Tibial nerve (tissue), 4 donors: ENCODE measurements around the gene PHACTR1. TPM values are rescaled to one million over a fixed set of nuclear protein-coding genes. Genes with fewer than 3 reads are reported as not detected.
A peak's percentile ranks its signal among the peaks of the same experiment; 100 is the strongest.
"Not testable (repeated sequence)": the region's sequence is repeated elsewhere in the genome, so short reads cannot be mapped to it uniquely, and the experiment has no call there.

Source experiments
- DNase-seq, 2 donors: peaks; one replicate each; pipeline ENCODE4 v3.0.0-alpha.2; 2019; ENCODE audit warnings: low spot score in 2 of 2
- H3K27ac ChIP-seq, 4 donors: fragments of 200-600 bp; sonication (generic) in 3 of 4; one replicate each; pipeline ENCODE4 v1.5.1; 2017 to 2019; ENCODE audit warnings: mild to moderate bottlenecking in 1 of 4
- H3K27me3 ChIP-seq, 2 donors: fragments of 200-600 bp; sonication (generic) in 1 of 2; one replicate each; pipeline versions ENCODE4 v1.5.1 to v1.6.0; 2017 to 2019
- H3K36me3 ChIP-seq, 3 donors: fragments of 200-600 bp; sonication (generic); one replicate each; pipeline ENCODE4 v1.5.1; 2018 to 2019
- H3K4me1 ChIP-seq, 4 donors: fragments of 200-600 bp; sonication (generic) in 3 of 4; one replicate each; pipeline ENCODE4 v1.5.1; 2017 to 2019
- H3K4me3 ChIP-seq, 4 donors: fragments of 200-600 bp; sonication (generic) in 3 of 4; one replicate each; pipeline ENCODE4 v1.5.1; 2017 to 2019; ENCODE audit warnings: mild to moderate bottlenecking in 1 of 4, moderate library complexity in 1 of 4
- H3K9me3 ChIP-seq, 4 donors: fragments of 200-600 bp; sonication (generic) in 3 of 4; one replicate each; pipeline ENCODE4 v1.5.1; 2017 to 2019
- CTCF ChIP-seq, 5 experiments: fragments of 200-600 bp in 3 of 5; fragments of 450-650 bp in 2 of 5; sonication (generic) in 3 of 5; IDR thresholded peaks; one replicate each; pipeline ENCODE4 v1.5.1; 2016 to 2019; ENCODE audit warnings: antibody characterized with exemption in 5 of 5, mild to moderate bottlenecking in 3 of 5, moderate library complexity in 2 of 5
- EP300 ChIP-seq, 2 donors: sonication (generic); formaldehyde crosslinking; IDR thresholded peaks; one replicate each; pipeline ENCODE4 v1.6.1; 2017; ENCODE audit warnings: antibody characterized with exemption in 2 of 2, mild to moderate bottlenecking in 1 of 2
- POLR2A ChIP-seq, 2 donors: fragments of 450-650 bp; IDR thresholded peaks; one replicate each; pipeline ENCODE4 v1.6.1; 2017; ENCODE audit warnings: antibody characterized with exemption in 2 of 2, mild to moderate bottlenecking in 2 of 2, moderate library complexity in 2 of 2
- WGBS, 2 donors: methylation state at CpG; one replicate each; pipeline ENCODE4 v1.1.5; 2018; 5-methylcytosine and 5-hydroxymethylcytosine counted together
- total RNA-seq, 4 donors: library from RNA; depleted of rRNA; stranded (reverse); fragments of >200 nt; gene quantifications; one replicate each; pipeline ENCODE4 v1.1.0, GENCODE V29; 2016

The PHACTR1 gene
- total RNA-seq, 4 donors from 2014 or later: 1.5 to 2.7 (median 1.6) TPM

- peak in 1 of 2 donors; percentile 38 for DNase-seq
- no peaks in the 10 kb centered on the region for H3K4me1 ChIP-seq
- H3K27ac ChIP-seq: no peak overlapping the region
- H3K9me3 ChIP-seq: no peaks in the 10 kb centered on the region
- H3K27me3 ChIP-seq: no peaks in the 10 kb centered on the region
- 87 to 96% methylated on average over 3 of the region's 3 CpGs for WGBS, 2 donors
- H3K4me3 ChIP-seq: no peak overlapping the region
- TF ChIP-seq EP300 (IDR thresholded peaks at IDR 0.05) (no peak), CTCF (IDR thresholded peaks at IDR 0.05) (no peak), POLR2A (IDR thresholded peaks at IDR 0.05) (no peak)
- H3K36me3 ChIP-seq: no peaks in the 10 kb centered on the region
These were observed 442.7 kb downstream of the PHACTR1 start for GRCh38 chr6:13159300-13159699.

GRCh38 chr6:13159822-13160221, 443.3 kb downstream of the PHACTR1 start:
- H3K36me3 ChIP-seq, H3K4me1 ChIP-seq, H3K27ac ChIP-seq, H3K4me3 ChIP-seq, H3K27me3 ChIP-seq, DNase-seq, H3K9me3 ChIP-seq: not testable (repeated sequence)
- WGBS, 2 donors: 96 to 97% methylated on average over 5 of the region's 5 CpGs

GRCh38 chr6:13163161-13163944, 446.8 kb downstream of the PHACTR1 start:
- Histone ChIP-seq H3K4me3 (no peak overlapping the region), H3K36me3 (no peaks in the 10 kb centered on the region), H3K27me3 (no peaks in the 10 kb centered on the region), H3K27ac (no peak overlapping the region), H3K9me3 (no peaks in the 10 kb centered on the region), H3K4me1 (no peaks in the 10 kb centered on the region)
- no peak for DNase-seq
- TF ChIP-seq EP300 (IDR thresholded peaks at IDR 0.05) (no peak), CTCF (IDR thresholded peaks at IDR 0.05) (no peak), POLR2A (IDR thresholded peaks at IDR 0.05) (no peak)
- 90% methylated on average over 2 of the region's 2 CpGs for WGBS, 2 donors

GRCh38 chr6:13164291-13164690, 447.7 kb downstream of the PHACTR1 start:
- TF ChIP-seq EP300 (IDR thresholded peaks at IDR 0.05) (no peak), CTCF (IDR thresholded peaks at IDR 0.05) (no peak), POLR2A (IDR thresholded peaks at IDR 0.05) (no peak)
- H3K9me3 ChIP-seq: no peaks in the 10 kb centered on the region
- H3K4me1 ChIP-seq: no peaks in the 10 kb centered on the region
- H3K4me3 ChIP-seq: no peak overlapping the region
- 82 to 89% methylated on average over 8 of the region's 8 CpGs for WGBS, 2 donors
- H3K27me3 ChIP-seq: no peaks in the 10 kb centered on the region
- no peaks in the 10 kb centered on the region for H3K36me3 ChIP-seq
- no peak for DNase-seq
- no peak overlapping the region for H3K27ac ChIP-seq

GRCh38 chr6:13165502-13166172, 449.1 kb downstream of the PHACTR1 start:
- Histone ChIP-seq H3K4me3 (no peak overlapping the region), H3K4me1 (no peaks in the 10 kb centered on the region), H3K9me3 (no peaks in the 10 kb centered on the region), H3K27me3 (no peaks in the 10 kb centered on the region), H3K27ac (no peak overlapping the region), H3K36me3 (no peaks in the 10 kb centered on the region)
- no peak for TF ChIP-seq POLR2A (IDR thresholded peaks at IDR 0.05)
- TF ChIP-seq CTCF (IDR thresholded peaks at IDR 0.05): no peak
- TF ChIP-seq EP300 (IDR thresholded peaks at IDR 0.05): no peak
- WGBS, 2 donors: 64 to 69% methylated on average over 10 of the region's 10 CpGs
- no peak for DNase-seq
